ENCODE data around the gene STX10. TPM values are rescaled to one million over a fixed set of nuclear protein-coding genes. Genes with fewer than 3 reads are reported as not detected.

The STX10 gene
- total and polyA plus RNA-seq, 9 of the 15 experiments (the other 6 are each of a cell fraction or from before 2014, with no cell fraction given): 0.51 to 66.3 (median 31.0) TPM

GRCh38 chr19:13154911-13155471 lies 4.8 kb upstream of the STX10 start (continued):
- no peak for TF ChIP-seq ZNF778 (CRISPR knock-in tag; IDR thresholded peaks at IDR 0.05)
- TF ChIP-seq SIN3B (IDR thresholded peaks at IDR 0.05; ENCODE audit: low read depth): no peak
- TF ChIP-seq CBFA2T3 (IDR thresholded peaks at IDR 0.05): no peak
- peak; percentile 36 for TF ChIP-seq TAF9B (IDR thresholded peaks at IDR 0.05; ENCODE audit: partially characterized antibody)
- TF ChIP-seq NFE2 (IDR thresholded peaks at IDR 0.05; ENCODE audit: low read depth): no peak
- TF ChIP-seq SMC3 (conservative IDR thresholded peaks at IDR 0.05; ENCODE audit: insufficient read depth, low read depth, low read length): no peak
- no peak for TF ChIP-seq HLTF (IDR thresholded peaks at IDR 0.05)
- peak; percentile 18; the same call in 1 of the 2 replicates for TF ChIP-seq LEF1 (IDR thresholded peaks at IDR 0.05)
- no peak; the same call in 1 of the 2 replicates for TF ChIP-seq KLF10 (CRISPR knock-in tag; IDR thresholded peaks at IDR 0.05)
- TF ChIP-seq ZBTB17 (CRISPR knock-in tag; IDR thresholded peaks at IDR 0.05): no peak
- TF ChIP-seq SMAD3 (CRISPR knock-in tag; conservative IDR thresholded peaks at IDR 0.05): no peak
- no peak for TF ChIP-seq EP300 (IDR thresholded peaks at IDR 0.05; ENCODE audit: low read length)
- TF ChIP-seq TGIF2 (CRISPR knock-in tag; IDR thresholded peaks at IDR 0.05): peak; percentile 7; the same call in 1 of the 2 replicates
- TF ChIP-seq ZBTB12 (CRISPR knock-in tag; IDR thresholded peaks at IDR 0.05): no peak
- TF ChIP-seq ZNF134 (CRISPR knock-in tag; conservative IDR thresholded peaks at IDR 0.05): no peak
- no peak for TF ChIP-seq ZFPM2 (CRISPR knock-in tag; IDR thresholded peaks at IDR 0.05)
- TF ChIP-seq MIER1 (IDR thresholded peaks at IDR 0.05; ENCODE audit: low read depth): no peak
- TF ChIP-seq TAF7 (tag; IDR thresholded peaks at IDR 0.05): no peak
- TF ChIP-seq ZNF274 (IDR thresholded peaks at IDR 0.05; ENCODE audit: borderline replicate concordance, low read depth, low read length): no peak
- no peak for TF ChIP-seq ZBTB43 (CRISPR knock-in tag; IDR thresholded peaks at IDR 0.05)
- TF ChIP-seq KDM1A (IDR thresholded peaks at IDR 0.05): peak; percentile 69 to 95; a peak in 3 of 4 replicates
- peak; percentile 57; the same call in 1 of the 2 replicates for TF ChIP-seq CC2D1A (IDR thresholded peaks at IDR 0.05)
- TF ChIP-seq ZKSCAN8 (CRISPR knock-in tag; IDR thresholded peaks at IDR 0.05): no peak
- no peak for TF ChIP-seq ZBTB34 (CRISPR knock-in tag; IDR thresholded peaks at IDR 0.05)
- no peak for TF ChIP-seq ARID3B (CRISPR knock-in tag; IDR thresholded peaks at IDR 0.05; ENCODE audit: borderline replicate concordance)
- no peak for TF ChIP-seq BACH1 (tag; IDR thresholded peaks at IDR 0.05)
- peak; percentile 38; the same call in 1 of the 2 replicates for TF ChIP-seq TAF15 (IDR thresholded peaks at IDR 0.05; ENCODE audit: low read depth, low read length)
- TF ChIP-seq KDM5B (IDR thresholded peaks at IDR 0.05; ENCODE audit: insufficient replicate concordance, low read depth, low read length): peak; percentile 83

Data from K562 (cell line).